OCI-LY3 (cell line): ENCODE data around the gene FOXA1.

Experiments
- EZH2phosphoT487 ChIP-seq: fragments of 200-600 bp; shearing (Covaris generic); IDR thresholded peaks from 2 replicates; pipeline ENCODE4 v1.6.1; 2018; ENCODE audit warnings: antibody characterized with exemption, mixed run types, low read depth
- TF ChIP-seq, protein P1 (sequence below): fragments of 200-600, 300-600 bp; sonication (generic); IDR thresholded peaks from 2 replicates; pipeline ENCODE4 v1.5.1; 2014; ENCODE audit warnings: antibody characterized with exemption, low read length, low read depth

GRCh38 chr14:37620856-37621255 is 25.8 kb upstream of the FOXA1 start:
- TF ChIP-seq, protein P1, sequence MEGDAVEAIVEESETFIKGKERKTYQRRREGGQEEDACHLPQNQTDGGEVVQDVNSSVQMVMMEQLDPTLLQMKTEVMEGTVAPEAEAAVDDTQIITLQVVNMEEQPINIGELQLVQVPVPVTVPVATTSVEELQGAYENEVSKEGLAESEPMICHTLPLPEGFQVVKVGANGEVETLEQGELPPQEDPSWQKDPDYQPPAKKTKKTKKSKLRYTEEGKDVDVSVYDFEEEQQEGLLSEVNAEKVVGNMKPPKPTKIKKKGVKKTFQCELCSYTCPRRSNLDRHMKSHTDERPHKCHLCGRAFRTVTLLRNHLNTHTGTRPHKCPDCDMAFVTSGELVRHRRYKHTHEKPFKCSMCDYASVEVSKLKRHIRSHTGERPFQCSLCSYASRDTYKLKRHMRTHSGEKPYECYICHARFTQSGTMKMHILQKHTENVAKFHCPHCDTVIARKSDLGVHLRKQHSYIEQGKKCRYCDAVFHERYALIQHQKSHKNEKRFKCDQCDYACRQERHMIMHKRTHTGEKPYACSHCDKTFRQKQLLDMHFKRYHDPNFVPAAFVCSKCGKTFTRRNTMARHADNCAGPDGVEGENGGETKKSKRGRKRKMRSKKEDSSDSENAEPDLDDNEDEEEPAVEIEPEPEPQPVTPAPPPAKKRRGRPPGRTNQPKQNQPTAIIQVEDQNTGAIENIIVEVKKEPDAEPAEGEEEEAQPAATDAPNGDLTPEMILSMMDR: no peak
- no peak for TF ChIP-seq EZH2phosphoT487
